ENCODE data around the gene SLC35E3.
"Not testable (repeated sequence)": the region's sequence is repeated elsewhere in the genome, so short reads cannot be mapped to it uniquely, and the experiment has no call there.

Gene SLC35E3

GRCh38 chr12:68813242-68813593, 67.2 kb downstream of the SLC35E3 start:
- DNase-seq (ENCODE audit: low read depth in 2 of 2): no peak

GRCh38 chr12:68814490-68815231, 68.7 kb downstream of the SLC35E3 start:
- no peak for DNase-seq (ENCODE audit: low read depth in 2 of 2)

GRCh38 chr12:68815232-68815927, 69.4 kb downstream of the SLC35E3 start:
- no peak for DNase-seq (ENCODE audit: low read depth in 2 of 2)

GRCh38 chr12:68815928-68816800, 70.2 kb downstream of the SLC35E3 start:
- no peak for DNase-seq (ENCODE audit: low read depth in 2 of 2)

- DNase-seq (ENCODE audit: low read depth in 2 of 2): not testable (repeated sequence)
Observed at GRCh38 chr12:68819481-68819880, 73.5 kb downstream of the SLC35E3 start.

GRCh38 chr12:68821357-68822188, 75.6 kb downstream of the SLC35E3 start:
- no peak for DNase-seq (ENCODE audit: low read depth in 2 of 2)

- DNase-seq (ENCODE audit: low read depth in 2 of 2): no peak
Observed at GRCh38 chr12:68823696-68824095, 77.7 kb downstream of the SLC35E3 start.

- no peak for DNase-seq (ENCODE audit: low read depth in 2 of 2)
Observed at GRCh38 chr12:68824131-68824530, 78.2 kb downstream of the SLC35E3 start.

- no peak for DNase-seq (ENCODE audit: low read depth in 2 of 2)
Observed at GRCh38 chr12:68824597-68825250, 78.7 kb downstream of the SLC35E3 start.

GRCh38 chr12:68825569-68826217, 79.7 kb downstream of the SLC35E3 start:
- DNase-seq (ENCODE audit: low read depth in 2 of 2): no peak

GRCh38 chr12:68827895-68828671, 82.1 kb downstream of the SLC35E3 start:
- DNase-seq (ENCODE audit: low read depth in 2 of 2): no peak

- no peak for DNase-seq (ENCODE audit: low read depth in 2 of 2)
Observed at GRCh38 chr12:68828672-68829068, 82.7 kb downstream of the SLC35E3 start.
